ENCODE measurements around the gene HTR2C.

DNA sequence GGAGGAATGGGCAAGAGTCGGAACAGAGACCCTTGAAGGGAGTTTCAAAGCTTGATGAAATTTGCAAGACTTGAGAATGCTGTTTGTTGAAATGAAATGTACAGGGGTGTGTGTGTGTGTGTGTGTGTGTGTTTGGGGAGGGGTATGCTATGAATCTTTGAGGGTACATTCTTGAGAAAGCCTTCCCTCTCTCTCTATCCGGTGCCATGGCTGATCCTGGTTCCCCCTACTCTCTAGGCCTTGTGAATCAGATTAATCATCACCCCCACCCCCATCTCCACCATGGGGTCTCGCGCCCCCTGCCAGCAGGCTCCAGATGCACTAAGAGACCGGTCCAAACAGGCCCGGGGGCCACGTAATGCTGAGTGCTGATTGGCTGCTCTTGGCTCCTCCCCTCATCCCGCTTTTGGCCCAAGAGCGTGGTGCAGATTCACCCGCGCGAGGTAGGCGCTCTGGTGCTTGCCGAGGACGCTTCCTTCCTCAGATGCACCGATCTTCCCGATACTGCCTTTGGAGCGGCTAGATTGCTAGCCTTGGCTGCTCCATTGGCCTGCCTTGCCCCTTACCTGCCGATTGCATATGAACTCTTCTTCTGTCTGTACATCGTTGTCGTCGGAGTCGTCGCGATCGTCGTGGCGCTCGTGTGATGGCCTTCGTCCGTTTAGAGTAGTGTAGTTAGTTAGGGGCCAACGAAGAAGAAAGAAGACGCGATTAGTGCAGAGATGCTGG, at the start of gene HTR2C:
- TF ChIP-seq POLR2A (IDR thresholded peaks at IDR 0.05; ENCODE audit: low read depth, low read length): no peak
- TF ChIP-seq TAF1 (IDR thresholded peaks at IDR 0.05; ENCODE audit: borderline replicate concordance, low read depth, low read length): no peak
- TF ChIP-seq POLR2AphosphoS5 (IDR thresholded peaks at IDR 0.05; ENCODE audit: low read depth, low read length): no peak

Measured in GM12892 (cell line).